K562 (cell line): ENCODE data around the gene CERS2.

Experiments used
- ARHGAP35 ChIP-seq: fragments of 450-650 bp; IDR thresholded peaks from 2 replicates; pipeline ENCODE4 v1.6.1; 2018; ENCODE audit not compliant: partially characterized antibody
- CBFB ChIP-seq: sonication (generic); formaldehyde crosslinking; IDR thresholded peaks from 2 replicates; pipeline ENCODE4 v1.4.0; 2020; ENCODE audit warnings: mild to moderate bottlenecking, missing genetic modification reagents
- CBX5 ChIP-seq: IDR thresholded peaks from 2 replicates; pipeline ENCODE4 v1.6.1; 2014; ENCODE audit warnings: low read depth, borderline replicate concordance
- CHD4 ChIP-seq: fragments of 200-600 bp; sonication (generic); IDR thresholded peaks from 3 replicates; pipeline ENCODE4 v1.6.1; 2012; ENCODE audit warnings: low read depth, mild to moderate bottlenecking, mixed read lengths, low read length, inconsistent platforms; ENCODE audit not compliant: insufficient read depth, insufficient replicate concordance, poor library complexity, severe bottlenecking
- DMBX1 ChIP-seq: fragments of 250-450 bp; sonication (Bioruptor Pico); IDR thresholded peaks from 2 replicates; pipeline ENCODE4 v1.8.0; 2022; ENCODE audit warnings: inconsistent platforms, mild to moderate bottlenecking, moderate library complexity, borderline replicate concordance
- FOXM1 ChIP-seq, 2 experiments: fragments of 450-650 bp in 1 of 2; sonication (generic) in 1 of 2; formaldehyde crosslinking in 1 of 2; IDR thresholded peaks; 2 replicates each; pipeline versions ENCODE4 v1.6.1 to v1.9.0; 2017 to 2022; ENCODE audit warnings: low read depth in 2 of 2, mild to moderate bottlenecking in 2 of 2, missing genetic modification reagents in 1 of 2, moderate library complexity in 1 of 2
- KDM1A ChIP-seq, 2 experiments: fragments of 450-650 bp; IDR thresholded peaks; 2 replicates each; pipeline ENCODE4 v1.6.1; 2016; ENCODE audit warnings: mild to moderate bottlenecking in 2 of 2
- MAFK ChIP-seq: IDR thresholded peaks from 2 replicates; pipeline ENCODE4 v1.6.1; 2011; ENCODE audit warnings: low read length, improper control_type of control experiment
- NFIX ChIP-seq: fragments of 250-450 bp; sonication (Bioruptor Pico); IDR thresholded peaks from 2 replicates; pipeline ENCODE4 v1.4.0; 2020; ENCODE audit warnings: low read depth, mild to moderate bottlenecking, moderate library complexity
- REST ChIP-seq, 2 experiments: fragments of 450-650 bp; formaldehyde crosslinking in 1 of 2; IDR thresholded peaks; 2 replicates each; pipeline versions ENCODE4 v1.4.0 to v1.6.1; 2014 to 2020; ENCODE audit warnings: mild to moderate bottlenecking in 2 of 2, borderline replicate concordance in 1 of 2, low read depth in 1 of 2
- ZNF274 ChIP-seq: IDR thresholded peaks from 2 replicates; pipeline ENCODE4 v1.6.1; 2011; ENCODE audit warnings: low read depth, mild to moderate bottlenecking, low read length, moderate library complexity, borderline replicate concordance
- ZNF512 ChIP-seq: IDR thresholded peaks from 2 replicates; pipeline ENCODE4 v1.6.1; 2016; ENCODE audit warnings: missing genetic modification characterization, missing compliant biosample characterization

GRCh38 chr1:150972417-150972940 is 2.2 kb downstream of the CERS2 start:
- no peak for TF ChIP-seq REST (IDR thresholded peaks at IDR 0.05; ENCODE audit: borderline replicate concordance)
- no peak for TF ChIP-seq REST (CRISPR knock-in tag; IDR thresholded peaks at IDR 0.05; ENCODE audit: low read depth)
- no peak for TF ChIP-seq FOXM1 (IDR thresholded peaks at IDR 0.05; ENCODE audit: low read depth)
- TF ChIP-seq FOXM1 (CRISPR knock-in tag; IDR thresholded peaks at IDR 0.05; ENCODE audit: low read depth) = no peak
- no peak for TF ChIP-seq ZNF274
- no peak for TF ChIP-seq CBX5
- TF ChIP-seq ZNF512 (tag) = no peak
- TF ChIP-seq NFIX (CRISPR knock-in tag) = no peak
- TF ChIP-seq CBFB (CRISPR knock-in tag) = no peak
- TF ChIP-seq DMBX1 = no peak
- no peak for TF ChIP-seq CHD4
- no peak for TF ChIP-seq ARHGAP35
- no peak for TF ChIP-seq KDM1A (IDR thresholded peaks at IDR 0.05)
- TF ChIP-seq MAFK = no peak
